H1 (cell line): ENCODE results near the gene ALOX5. TPM values are rescaled to one million over a fixed set of nuclear protein-coding genes. Genes with fewer than 3 reads are reported as not detected.

ENCODE experiments used
- CTCF ChIA-PET: fragments of 300-600 bp; sonication (Branson Sonifier 250); formaldehyde crosslinking; loops from one replicate; lab custom pipeline; 2021; ENCODE audit not compliant: partially characterized antibody; lab: Charles Lee
- POLR2A ChIA-PET: fragments of 300-600 bp; sonication (Branson Sonifier 250); formaldehyde crosslinking; loops from one replicate; lab custom pipeline; 2021; ENCODE audit warnings: inconsistent platforms; ENCODE audit not compliant: partially characterized antibody; lab: Charles Lee
- DNase-seq, 2 experiments: peaks; one replicate each; pipeline versions ENCODE4 v3.0.0 to v3.0.0-alpha.2; 2010 to 2022; ENCODE audit warnings: low spot score in 2 of 2, low read depth in 1 of 2, mixed read lengths in 1 of 2
- FAIRE-seq: peaks from 2 replicates; lab custom pipeline; 2011; peaks lifted over from hg19 to GRCh38; lab: Jason Lieb, UNC
- H2AFZ ChIP-seq: 2 replicates; pipeline ENCODE4 v1.8.1; 2012; ENCODE audit warnings: low read length, inconsistent platforms
- H2AK5ac ChIP-seq: 2 replicates; pipeline ENCODE4 v1.6.1; 2013; ENCODE audit warnings: low read depth, low read length
- H2BK120ac ChIP-seq: replicated peaks from 2 replicates; pipeline ENCODE3; 2013; ENCODE audit warnings: low read depth, low read length, inconsistent platforms
- H2BK12ac ChIP-seq: 2 replicates; pipeline ENCODE4 v1.6.1; 2013; ENCODE audit warnings: low read depth, low read length
- H2BK15ac ChIP-seq: 2 replicates; pipeline ENCODE4 v1.6.1; 2013; ENCODE audit warnings: low read length
- H2BK20ac ChIP-seq: 2 replicates; pipeline ENCODE4 v1.6.1; 2013; ENCODE audit warnings: low read length
- H2BK5ac ChIP-seq: 2 replicates; pipeline ENCODE4 v1.6.1; 2013; ENCODE audit warnings: low read depth, low read length
- H3K14ac ChIP-seq: 2 replicates; pipeline ENCODE4 v1.6.1; 2013; ENCODE audit warnings: inconsistent platforms; ENCODE audit not compliant: insufficient read length
- H3K18ac ChIP-seq: 2 replicates; pipeline ENCODE4 v1.6.1; 2013; ENCODE audit warnings: low read length; ENCODE audit errors: extremely low read depth
- H3K23ac ChIP-seq: 2 replicates; pipeline ENCODE4 v1.6.1; 2013; ENCODE audit warnings: inconsistent platforms; ENCODE audit not compliant: insufficient read length
- H3K23me2 ChIP-seq: 2 replicates; pipeline ENCODE4 v1.6.1; 2013; ENCODE audit warnings: low read depth, low read length
- H3K27ac ChIP-seq: 2 replicates; pipeline ENCODE4 v1.6.1; 2011; ENCODE audit warnings: low read depth, low read length, inconsistent platforms
- H3K27me3 ChIP-seq, 4 experiments: replicated peaks in 1 of 4; 1 replicate in 1 of 4; 2 replicates in 3 of 4; pipeline versions ENCODE4 v1.6.1 to v1.8.1; 2011 to 2013; ENCODE audit warnings: low read length in 3 of 4, mild to moderate bottlenecking in 3 of 4, inconsistent platforms in 2 of 4, mixed read lengths in 2 of 4, moderate library complexity in 1 of 4; ENCODE audit not compliant: control insufficient read depth in 3 of 4, insufficient read depth in 3 of 4; ENCODE audit errors: extremely low read depth in 1 of 4
- H3K36me3 ChIP-seq, 4 experiments: 2 replicates each; pipeline versions ENCODE4 v1.6.1 to v1.8.1; 2011 to 2013; ENCODE audit warnings: mild to moderate bottlenecking in 4 of 4, low read length in 3 of 4, moderate library complexity in 2 of 4, control low read depth in 1 of 4, inconsistent platforms in 1 of 4; ENCODE audit not compliant: insufficient read depth in 4 of 4, control insufficient read depth in 2 of 4
- H3K4ac ChIP-seq: replicated peaks from 2 replicates; pipeline ENCODE3; 2013; ENCODE audit warnings: low read length, low read depth, mixed read lengths, inconsistent platforms; ENCODE audit not compliant: insufficient read length
- H3K4me1 ChIP-seq, 4 experiments: replicated peaks in 1 of 4; 1 replicate in 1 of 4; 2 replicates in 3 of 4; pipeline versions ENCODE4 v1.6.1 to v1.8.1; 2011 to 2013; ENCODE audit warnings: low read length in 3 of 4, inconsistent platforms in 2 of 4, mixed read lengths in 1 of 4; ENCODE audit not compliant: insufficient read depth in 4 of 4, control insufficient read depth in 3 of 4
- H3K4me2 ChIP-seq, 2 experiments: 2 replicates each; pipeline versions ENCODE4 v1.6.1 to v1.8.1; 2011 to 2013; ENCODE audit warnings: low read depth in 2 of 2, low read length in 2 of 2, control low read depth in 1 of 2, inconsistent platforms in 1 of 2, mild to moderate bottlenecking in 1 of 2; ENCODE audit not compliant: insufficient read depth in 1 of 2
- H3K4me3 ChIP-seq, 4 experiments: fragments of 200-600, 300-600 bp in 1 of 4; sonication (generic), shearing (Covaris generic), sonication (Bioruptor Twin) in 1 of 4; 2 replicates each; pipeline versions ENCODE4 v1.5.1 to v1.8.1; 2011 to 2016; ENCODE audit warnings: low read length in 4 of 4, low read depth in 3 of 4, control low read depth in 2 of 4, inconsistent platforms in 2 of 4, mild to moderate bottlenecking in 2 of 4, mixed read lengths in 1 of 4, moderate library complexity in 1 of 4; ENCODE audit not compliant: insufficient read depth in 2 of 4; ENCODE audit errors: extremely low read depth in 1 of 4
- H3K56ac ChIP-seq: replicated peaks from 2 replicates; pipeline ENCODE3; 2013; ENCODE audit warnings: low read depth, mild to moderate bottlenecking, mixed read lengths, low read length, inconsistent platforms; ENCODE audit not compliant: insufficient read length
- H3K79me1 ChIP-seq: 2 replicates; pipeline ENCODE4 v1.6.1; 2013; ENCODE audit warnings: low read depth, low read length, control low read depth
- H3K79me2 ChIP-seq, 2 experiments: 2 replicates each; pipeline versions ENCODE4 v1.6.1 to v1.8.1; 2012 to 2013; ENCODE audit warnings: low read length in 2 of 2, mild to moderate bottlenecking in 2 of 2, inconsistent platforms in 1 of 2; ENCODE audit not compliant: insufficient read depth in 2 of 2, control insufficient read depth in 1 of 2
- H3K9ac ChIP-seq, 4 experiments: replicated peaks in 1 of 4; 1 replicate in 1 of 4; 2 replicates in 3 of 4; pipeline versions ENCODE4 v1.6.1 to v1.8.1; 2011 to 2013; ENCODE audit warnings: low read depth in 3 of 4, low read length in 3 of 4, control low read depth in 2 of 4, mild to moderate bottlenecking in 2 of 4, moderate library complexity in 2 of 4, inconsistent platforms in 1 of 4; ENCODE audit errors: extremely low read depth in 1 of 4
- H3K9me3 ChIP-seq, 2 experiments: 2 replicates each; pipeline versions ENCODE4 v1.6.1 to v1.8.1; 2012 to 2013; ENCODE audit warnings: mild to moderate bottlenecking in 2 of 2, moderate library complexity in 2 of 2, control low read depth in 1 of 2, inconsistent platforms in 1 of 2, low read depth in 1 of 2, low read length in 1 of 2, mixed read lengths in 1 of 2; ENCODE audit not compliant: insufficient read depth in 2 of 2
- H4K20me1 ChIP-seq, 2 experiments: replicated peaks in 1 of 2; 2 replicates each; pipeline versions ENCODE3 to v1.8.1; 2011 to 2013; ENCODE audit warnings: inconsistent platforms in 2 of 2, low read length in 2 of 2, mild to moderate bottlenecking in 1 of 2; ENCODE audit not compliant: insufficient read depth in 2 of 2, control insufficient read depth in 1 of 2
- H4K5ac ChIP-seq: 2 replicates; pipeline ENCODE4 v1.6.1; 2013; ENCODE audit warnings: low read length, low read depth, mixed read lengths, inconsistent platforms; ENCODE audit not compliant: insufficient read length
- H4K8ac ChIP-seq: 2 replicates; pipeline ENCODE4 v1.8.0; 2013; ENCODE audit warnings: mild to moderate bottlenecking, moderate library complexity, low read length, inconsistent platforms; ENCODE audit not compliant: insufficient read depth; ENCODE audit errors: extremely low read depth
- H4K91ac ChIP-seq: replicated peaks from 2 replicates; pipeline ENCODE3; 2013; ENCODE audit warnings: low read length, mixed read lengths, inconsistent platforms; ENCODE audit not compliant: insufficient read length
- BACH1 ChIP-seq: IDR thresholded peaks from 2 replicates; pipeline ENCODE4 v1.6.1; 2012; ENCODE audit warnings: low read length, improper control_type of control experiment
- BRCA1 ChIP-seq: IDR thresholded peaks from 2 replicates; pipeline ENCODE4 v1.6.1; 2012; ENCODE audit warnings: low read depth, low read length, improper control_type of control experiment
- CEBPB ChIP-seq: IDR thresholded peaks from 2 replicates; pipeline ENCODE4 v1.6.1; 2012; ENCODE audit warnings: low read depth, low read length
- CHD2 ChIP-seq: IDR thresholded peaks from 2 replicates; pipeline ENCODE4 v1.6.1; 2012; ENCODE audit warnings: low read length, improper control_type of control experiment
- EZH2 ChIP-seq: fragments of 200-600 bp; sonication (generic); IDR thresholded peaks from 2 replicates; pipeline ENCODE4 v1.7.1; 2012; ENCODE audit warnings: low read depth, mild to moderate bottlenecking, moderate library complexity, low read length, inconsistent platforms; ENCODE audit not compliant: severe bottlenecking
- JUN ChIP-seq: IDR thresholded peaks from 2 replicates; pipeline ENCODE4 v1.6.1; 2011; ENCODE audit warnings: low read depth, mild to moderate bottlenecking, improper control_type of control experiment, low read length
- KDM5A ChIP-seq: fragments of 200-600 bp; IDR thresholded peaks from 2 replicates; pipeline ENCODE4 v1.7.1; 2012; ENCODE audit warnings: mild to moderate bottlenecking, low read length, inconsistent platforms, mixed read lengths
- RXRA ChIP-seq: IDR thresholded peaks from 2 replicates; pipeline ENCODE4 v1.6.1; 2011; ENCODE audit warnings: low read depth, mild to moderate bottlenecking, low read length, moderate library complexity; ENCODE audit not compliant: insufficient read depth
- TAF1 ChIP-seq: IDR thresholded peaks from 2 replicates; pipeline ENCODE4 v1.6.1; 2011; ENCODE audit warnings: mild to moderate bottlenecking, low read depth, low read length
- TAF7 ChIP-seq: optimal IDR thresholded peaks from 2 replicates; pipeline ENCODE3; 2011; ENCODE audit warnings: low read depth, mild to moderate bottlenecking, inconsistent platforms, low read length, moderate library complexity, borderline replicate concordance
- YY1 ChIP-seq: IDR thresholded peaks from 2 replicates; pipeline ENCODE4 v1.6.1; 2011; ENCODE audit warnings: low read depth, mild to moderate bottlenecking, low read length
- WGBS, 2 experiments: shearing (Covaris generic) in 1 of 2; methylation state at CpG; one replicate each; pipeline versions ENCODE4 v1.1.6 to v1.1.7; 2013 to 2015; ENCODE audit warnings: low lambda C conversion rate in 2 of 2, mixed read lengths in 2 of 2, inconsistent platforms in 1 of 2, low coverage in 1 of 2, missing lambda C conversion rate in 1 of 2; ENCODE audit not compliant: insufficient replicate concordance in 2 of 2, insufficient coverage in 1 of 2, insufficient read length in 1 of 2; ENCODE audit errors: extremely low coverage in 1 of 2, missing lambda C conversion rate in 1 of 2; 5-methylcytosine and 5-hydroxymethylcytosine counted together
- polyA plus RNA-seq, 7 experiments: library from polyadenylated mRNA; depleted of rRNA in 3 of 7; stranded (reverse) in 5 of 7; unstranded in 2 of 7; fragments of >200 nt in 5 of 7; fragments of 200-250 nt in 2 of 7; gene quantifications; 1 replicate in 5 of 7; 2 replicates in 1 of 7; 4 replicates in 1 of 7; pipeline versions ENCODE4 v1.2.1 to v1.2.3, GENCODE V29; 2011 to 2013; ENCODE audit warnings: missing spikeins in 2 of 7, mixed read lengths in 2 of 7
- total RNA-seq: library from RNA; stranded (reverse); fragmentation: NEBNext Ultra II Directional; extraction: Animal tissue kit (Norgen Biotek cat#: 25700); gene quantifications from 2 replicates; pipeline ENCODE4 v1.2.1, GENCODE V29; 2021

Gene ALOX5
- total and polyA plus RNA-seq, 2 of the 8 experiments (the other 6 are each of a cell fraction or from before 2014, with no cell fraction given), result 1.6 to 3.8 TPM

DNA sequence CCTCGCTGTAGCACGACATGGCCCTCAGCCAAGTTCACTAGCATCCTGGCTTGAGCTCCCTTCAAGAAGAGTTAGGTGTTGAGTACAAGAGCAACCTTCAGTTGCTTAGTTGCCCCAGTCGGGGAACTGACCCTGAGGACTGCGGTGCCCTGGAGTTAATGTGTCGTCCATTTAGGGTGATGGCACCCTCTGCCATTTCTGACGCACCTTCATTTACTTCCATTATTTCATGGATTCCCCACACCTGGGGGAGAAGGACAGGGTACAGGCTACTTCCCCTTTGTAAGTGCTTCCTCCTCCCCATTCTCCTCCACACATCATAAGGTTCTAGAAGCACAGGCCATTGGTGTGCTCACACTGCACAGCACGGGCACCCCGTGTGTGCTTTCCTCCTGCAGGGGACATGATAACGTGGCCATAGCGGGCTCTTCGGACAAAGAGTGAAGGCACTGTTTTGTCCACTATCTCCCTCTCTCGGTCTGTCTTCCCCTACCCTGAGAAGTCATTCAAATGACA is 1.8 kb downstream of the ALOX5 start:
- Histone ChIP-seq H3K56ac (no peak overlapping the region), H3K9me3 (no peaks in the 10 kb centered on the region), H3K14ac (no peak overlapping the region), H3K79me1 (no peaks in the 10 kb centered on the region), H3K4me3 (no peak overlapping the region), H4K91ac (no peak overlapping the region), H3K27ac (no peak overlapping the region), H2BK120ac (no peak overlapping the region), H3K27me3 (peaks cover 8 to 40% (median 34%) of the 10 kb centered on the region in 4 experiments), H2AK5ac (0 out of 2 replicates have a peak overlapping the region, but pooled peaks have one; percentile 11), H3K23me2 (peaks cover 17% of the 10 kb centered on the region), H2BK15ac (0 out of 2 replicates have a peak overlapping the region, but pooled peaks have one; percentile 46), H2BK5ac (no peak overlapping the region), H2BK12ac (peak overlapping the region; percentile 68; the same call in 1 of the 2 replicates), H3K4me1 (peaks cover 0 to 8% (median 5%) of the 10 kb centered on the region in 4 experiments; a peak in 5 of 7 replicates), H3K9ac (no peak overlapping the region), H3K4ac (no peak overlapping the region), H3K36me3 (no peaks in the 10 kb centered on the region), H3K23ac (no peak overlapping the region), H3K79me2 (no peaks in the 10 kb centered on the region), H3K18ac (no peak overlapping the region), H3K4me2 (no peak overlapping the region), H2BK20ac (0 out of 2 replicates have a peak overlapping the region, but pooled peaks have one; percentile 32), H4K5ac (no peak overlapping the region), H4K20me1 (no peaks in the 10 kb centered on the region), H2AFZ (no peak overlapping the region), H4K8ac (peak overlapping the region; percentile 14; the same call in 1 of the 2 replicates)
- CTCF ChIA-PET, result no interaction called here
- FAIRE-seq, result no peak
- no peak for DNase-seq
- POLR2A ChIA-PET, result no interaction called here
- 89% methylated on average over 12 of the region's 12 CpGs; no CpG with 5 or more reads in 1 of the 2 experiments for whole genome bisulfite sequencing, 2 experiments
- TF ChIP-seq KDM5A, result no peak
- no peak for TF ChIP-seq CHD2
- no peak for TF ChIP-seq EZH2
- TF ChIP-seq TAF1, result no peak
- no peak for TF ChIP-seq YY1
- no peak for TF ChIP-seq TAF7
- TF ChIP-seq BACH1, result no peak
- no peak for TF ChIP-seq CEBPB
- no peak for TF ChIP-seq RXRA
- TF ChIP-seq BRCA1, result no peak
- TF ChIP-seq JUN, result no peak
